ENCODE measurements around the gene RNF123.

RNF123 gene

DNA sequence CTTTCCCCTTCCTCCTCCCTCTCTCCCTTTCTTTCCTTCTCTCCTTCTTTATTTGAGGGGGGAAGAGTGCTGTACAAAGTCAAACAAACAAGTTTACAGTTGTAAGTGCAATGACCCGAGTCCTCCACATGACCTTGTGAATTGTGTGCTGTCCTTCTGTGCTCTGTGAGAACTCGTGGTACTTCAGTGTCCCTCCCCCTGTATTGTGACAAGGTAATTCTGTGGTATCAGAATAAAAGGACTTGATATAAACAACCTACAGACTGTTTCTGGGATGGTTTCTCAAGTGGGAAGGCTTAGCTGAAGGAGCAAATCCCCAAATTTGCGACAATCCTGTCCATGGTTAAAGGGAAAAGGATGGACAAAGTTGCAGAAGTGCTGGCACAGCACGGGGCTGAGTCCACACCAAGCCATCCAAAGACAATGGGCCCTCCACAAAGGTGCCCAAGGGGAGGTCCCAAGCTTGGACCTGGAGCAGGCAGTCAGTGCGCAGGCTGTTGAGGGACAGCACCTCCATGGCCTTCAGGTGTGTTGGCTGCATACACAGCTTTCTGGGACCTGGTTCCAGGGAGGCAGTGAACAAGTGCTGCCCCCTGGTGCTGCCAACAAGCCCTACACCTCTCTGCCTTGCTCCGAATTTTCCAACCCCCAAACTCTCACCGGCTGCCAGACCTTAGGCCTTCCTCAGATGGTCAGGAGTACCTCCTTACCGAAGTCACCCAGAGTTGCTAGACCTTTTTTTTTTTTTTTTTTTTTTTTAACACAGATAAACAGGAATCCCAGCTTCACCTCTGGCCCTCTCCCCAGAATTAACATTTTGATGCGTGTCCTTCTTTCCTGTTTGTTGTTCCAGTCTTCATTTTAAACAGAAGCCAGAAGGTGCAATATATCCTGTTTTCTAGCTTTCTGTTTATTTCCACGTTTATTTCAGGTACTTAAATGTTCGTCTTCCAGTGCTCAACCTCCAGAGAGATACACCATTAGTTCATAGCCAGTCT lies 17.8 kb upstream of the RNF123 start:
- no peak for DNase-seq (ENCODE audit: low read depth)
- TF ChIP-seq, protein P1, sequence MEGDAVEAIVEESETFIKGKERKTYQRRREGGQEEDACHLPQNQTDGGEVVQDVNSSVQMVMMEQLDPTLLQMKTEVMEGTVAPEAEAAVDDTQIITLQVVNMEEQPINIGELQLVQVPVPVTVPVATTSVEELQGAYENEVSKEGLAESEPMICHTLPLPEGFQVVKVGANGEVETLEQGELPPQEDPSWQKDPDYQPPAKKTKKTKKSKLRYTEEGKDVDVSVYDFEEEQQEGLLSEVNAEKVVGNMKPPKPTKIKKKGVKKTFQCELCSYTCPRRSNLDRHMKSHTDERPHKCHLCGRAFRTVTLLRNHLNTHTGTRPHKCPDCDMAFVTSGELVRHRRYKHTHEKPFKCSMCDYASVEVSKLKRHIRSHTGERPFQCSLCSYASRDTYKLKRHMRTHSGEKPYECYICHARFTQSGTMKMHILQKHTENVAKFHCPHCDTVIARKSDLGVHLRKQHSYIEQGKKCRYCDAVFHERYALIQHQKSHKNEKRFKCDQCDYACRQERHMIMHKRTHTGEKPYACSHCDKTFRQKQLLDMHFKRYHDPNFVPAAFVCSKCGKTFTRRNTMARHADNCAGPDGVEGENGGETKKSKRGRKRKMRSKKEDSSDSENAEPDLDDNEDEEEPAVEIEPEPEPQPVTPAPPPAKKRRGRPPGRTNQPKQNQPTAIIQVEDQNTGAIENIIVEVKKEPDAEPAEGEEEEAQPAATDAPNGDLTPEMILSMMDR (conservative IDR thresholded peaks at IDR 0.05; ENCODE audit: low read depth, low read length), result peak; percentile 96
- no peak overlapping the region for H3K4me3 ChIP-seq (ENCODE audit: low read length)

DNA sequence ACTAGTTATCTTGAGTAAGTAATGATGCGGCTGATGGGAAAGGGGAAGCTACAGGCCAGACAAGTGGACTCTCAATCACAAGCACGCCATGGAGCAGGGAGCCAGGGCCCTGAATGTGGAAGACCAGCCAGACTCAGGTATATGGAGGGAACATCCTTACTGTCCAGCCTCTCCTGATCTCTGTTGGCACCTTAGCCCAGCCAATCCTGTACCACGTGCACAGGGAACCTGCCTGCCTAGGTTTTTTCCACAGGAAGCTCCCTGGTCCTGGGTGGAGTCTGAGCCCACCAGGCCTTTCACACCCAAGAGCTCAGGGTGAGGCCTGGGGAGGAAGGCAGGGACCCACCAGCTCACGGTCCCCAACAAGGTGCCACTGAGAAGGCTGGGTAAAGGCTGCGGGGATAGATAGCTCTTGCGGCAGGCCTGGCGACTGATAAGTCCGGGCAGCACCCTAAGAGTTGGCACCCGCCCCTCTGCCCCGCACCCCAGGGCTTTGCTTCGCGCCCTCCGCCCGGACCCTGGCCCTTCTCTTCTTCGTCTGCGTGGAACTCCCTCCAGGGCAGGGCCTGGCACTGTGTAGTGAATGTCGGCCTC lies 16.1 kb upstream of the RNF123 start:
- TF ChIP-seq, protein P1 (conservative IDR thresholded peaks at IDR 0.05; ENCODE audit: low read depth, low read length), result no peak
- H3K4me3 ChIP-seq (ENCODE audit: low read length), result peak overlapping the region; percentile 72
- no peak for DNase-seq (ENCODE audit: low read depth)

DNA sequence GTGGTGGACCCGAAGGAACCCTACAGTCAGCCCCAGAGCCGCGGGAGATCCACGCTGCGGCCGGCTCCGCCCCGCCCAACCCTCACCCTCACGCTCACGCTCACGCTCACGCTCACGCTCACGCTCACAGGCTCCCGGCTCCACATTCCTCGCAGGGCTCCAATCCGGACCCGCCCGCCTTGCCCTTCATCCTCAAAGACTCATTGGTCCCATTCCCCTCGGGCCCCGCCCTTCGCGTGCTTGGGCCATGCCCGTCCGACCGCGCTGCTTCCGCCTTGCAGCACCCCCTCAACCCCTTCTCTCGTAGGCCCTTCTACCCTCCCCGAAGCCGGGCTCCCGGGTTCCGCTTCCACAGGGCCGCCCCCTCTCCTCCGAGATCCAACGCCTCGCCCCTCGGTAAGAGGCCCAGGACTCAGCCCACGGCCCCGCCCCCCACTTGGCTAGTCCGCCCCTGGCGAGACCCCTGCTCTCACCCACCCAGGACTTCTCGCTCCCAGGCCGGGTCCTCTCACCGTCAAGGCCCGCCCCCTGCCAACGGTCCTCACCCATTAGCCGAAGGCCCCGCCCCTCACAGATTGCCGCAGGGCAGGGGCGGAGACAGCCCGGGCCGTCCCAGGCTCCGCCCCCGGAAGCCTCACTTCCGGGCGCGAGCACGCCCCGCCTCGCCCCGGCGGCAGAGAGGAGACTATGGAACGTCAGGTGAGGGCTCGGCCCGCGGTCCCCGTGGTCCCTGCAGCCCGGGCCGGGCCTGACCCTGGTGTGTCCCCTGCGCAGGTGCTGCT lies 15.5 kb upstream of the RNF123 start, which contains the start of gene APEH:
Gene APEH, plus strand, starts transcription at position 637 of the 782 bp plus-strand sequence. Its CDS starts 51 bp downstream, at position 688.
- DNase-seq (ENCODE audit: low read depth), result peak; percentile 86
- TF ChIP-seq, protein P1 (conservative IDR thresholded peaks at IDR 0.05; ENCODE audit: low read depth, low read length), result no peak
- peak within 1 kb of the TSS; percentile 72 for H3K4me3 ChIP-seq (ENCODE audit: low read length)

DNA sequence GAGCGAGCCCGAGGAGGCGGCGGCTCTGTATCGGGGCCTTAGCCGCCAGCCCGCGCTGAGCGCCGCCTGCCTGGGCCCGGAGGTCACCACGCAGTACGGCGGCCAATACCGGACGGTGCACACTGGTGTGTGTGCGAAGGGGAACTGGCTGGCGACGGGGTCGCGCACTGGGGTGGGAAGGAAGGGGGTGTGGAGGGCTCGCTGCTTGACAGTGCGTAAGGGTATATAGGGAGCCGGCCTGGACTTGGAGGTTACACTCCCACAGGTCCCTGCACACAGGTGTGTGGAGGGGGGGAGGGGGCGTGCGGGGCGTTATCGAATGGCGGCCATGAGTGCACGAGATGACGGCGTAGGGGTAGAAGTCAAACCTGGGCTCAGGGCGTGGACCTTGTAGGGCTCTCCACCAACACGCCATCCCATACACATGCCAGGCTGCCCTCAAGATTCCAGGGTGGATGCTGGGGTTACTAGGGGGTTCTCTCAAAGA lies 14.8 kb upstream of the RNF123 start:
- H3K4me3 ChIP-seq (ENCODE audit: low read length), result peak overlapping the region; percentile 72
- DNase-seq (ENCODE audit: low read depth), result no peak
- TF ChIP-seq, protein P1 (conservative IDR thresholded peaks at IDR 0.05; ENCODE audit: low read depth, low read length), result no peak

DNA sequence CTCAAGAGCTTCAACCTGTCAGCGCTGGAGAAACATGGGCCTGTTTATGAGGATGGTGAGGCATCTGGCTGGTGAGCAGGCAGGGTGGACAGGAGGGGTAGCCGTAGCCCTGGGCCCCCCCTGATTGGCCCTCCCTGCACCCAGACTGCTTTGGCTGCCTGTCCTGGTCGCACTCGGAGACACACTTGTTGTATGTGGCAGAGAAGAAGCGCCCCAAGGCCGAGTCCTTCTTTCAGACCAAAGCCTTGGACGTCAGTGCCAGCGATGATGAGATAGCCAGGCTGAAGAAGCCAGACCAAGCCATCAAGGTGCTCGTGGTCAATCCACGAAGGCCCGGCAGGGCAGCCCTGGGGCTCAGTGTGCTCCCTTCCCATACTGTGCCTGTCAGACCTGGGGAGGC lies 13.4 kb upstream of the RNF123 start:
- DNase-seq (ENCODE audit: low read depth), result no peak
- H3K4me3 ChIP-seq (ENCODE audit: low read length), result no peak overlapping the region
- TF ChIP-seq, protein P1 (conservative IDR thresholded peaks at IDR 0.05; ENCODE audit: low read depth, low read length), result no peak

DNA sequence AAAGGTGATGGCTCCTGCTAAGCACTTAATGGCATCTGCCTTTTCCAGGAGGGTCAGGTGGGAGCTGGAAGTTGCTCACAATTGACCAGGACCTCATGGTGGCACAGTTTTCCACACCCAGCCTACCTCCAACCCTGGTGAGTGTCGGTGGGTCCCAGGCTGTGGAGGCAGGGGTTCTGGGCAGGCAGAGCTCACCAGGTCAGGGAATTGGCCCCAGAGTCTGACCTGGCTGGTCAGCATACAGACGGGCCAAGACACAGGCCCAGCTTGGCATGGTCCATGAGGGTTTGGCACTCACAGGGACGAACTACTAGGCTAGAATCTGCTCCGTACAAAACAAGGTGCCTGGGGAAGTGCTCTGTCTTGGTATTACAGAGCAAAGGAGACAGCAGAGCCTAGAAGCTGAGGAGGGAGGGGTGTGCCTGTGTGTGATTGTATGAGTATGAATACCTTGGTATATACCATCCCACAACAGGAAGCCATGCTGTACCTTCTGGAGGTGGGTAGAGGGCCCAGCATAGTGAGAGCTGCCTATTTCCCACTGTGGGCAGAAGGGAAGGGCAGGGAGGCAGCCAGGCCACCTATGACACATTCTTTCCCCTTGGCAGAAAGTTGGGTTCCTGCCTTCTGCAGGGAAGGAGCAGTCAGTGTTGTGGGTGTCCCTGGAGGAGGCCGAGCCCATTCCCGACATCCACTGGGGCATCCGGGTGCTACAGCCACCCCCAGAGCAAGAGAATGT lies 8.7 kb upstream of the RNF123 start:
- H3K4me3 ChIP-seq (ENCODE audit: low read length), result no peak overlapping the region
- TF ChIP-seq, protein P1 (conservative IDR thresholded peaks at IDR 0.05; ENCODE audit: low read depth, low read length), result no peak
- no peak for DNase-seq (ENCODE audit: low read depth)
